Measurements from ENCODE around the gene MFRP. TPM values are rescaled to one million over a fixed set of nuclear protein-coding genes. Genes with fewer than 3 reads are reported as not detected.
A peak's percentile ranks its signal among the peaks of the same experiment; 100 is the strongest.

The MFRP gene
- total and polyA plus RNA-seq, 9 of the 15 experiments (the other 6 are each of a cell fraction or from before 2014, with no cell fraction given), result not detected

DNA sequence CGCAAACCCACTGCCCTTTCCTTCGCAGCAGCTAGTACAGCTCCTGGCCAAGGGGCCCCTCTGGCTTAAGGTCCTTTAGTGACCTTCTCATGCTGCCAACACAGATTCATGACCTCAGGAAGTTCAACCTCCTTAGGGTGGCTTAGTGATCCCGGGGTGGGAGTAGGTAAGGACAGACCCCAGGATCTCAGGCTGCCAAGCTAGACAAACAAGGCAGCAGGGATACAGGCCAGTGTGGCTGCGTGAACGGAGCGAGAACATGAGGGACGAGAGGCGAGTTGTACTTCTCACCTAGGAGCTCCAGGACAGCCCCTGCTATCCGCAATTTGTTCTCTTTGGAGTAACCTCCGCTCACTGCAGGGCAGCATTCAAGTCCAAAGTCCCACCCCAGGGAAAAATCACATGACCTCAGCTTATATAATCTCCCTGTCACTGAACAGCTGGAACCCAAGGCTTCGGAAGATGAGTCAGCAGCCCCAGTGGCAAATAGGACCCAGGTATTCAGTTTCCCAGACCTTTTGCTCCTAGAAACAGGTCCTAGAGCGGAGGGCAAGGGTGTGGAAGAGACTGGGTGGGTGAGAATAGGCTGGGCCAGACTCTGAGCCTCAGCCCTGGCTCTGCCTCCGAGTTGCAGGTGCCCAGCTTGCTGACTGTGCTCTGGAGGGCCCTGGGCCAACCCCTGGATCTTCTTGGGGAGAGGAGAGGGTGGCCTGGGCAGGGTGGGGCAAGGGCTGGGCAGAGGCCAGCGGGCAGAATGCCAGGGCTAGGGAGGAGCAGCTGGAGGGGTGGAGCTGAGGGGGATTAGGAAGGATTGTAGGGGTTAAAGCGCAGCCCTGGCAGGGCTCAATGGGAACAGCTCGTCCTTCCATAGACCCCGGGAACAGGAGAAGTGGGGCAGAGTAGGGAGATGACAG lies 21.9 kb upstream of the MFRP start (continued):
- TF ChIP-seq, protein P1, sequence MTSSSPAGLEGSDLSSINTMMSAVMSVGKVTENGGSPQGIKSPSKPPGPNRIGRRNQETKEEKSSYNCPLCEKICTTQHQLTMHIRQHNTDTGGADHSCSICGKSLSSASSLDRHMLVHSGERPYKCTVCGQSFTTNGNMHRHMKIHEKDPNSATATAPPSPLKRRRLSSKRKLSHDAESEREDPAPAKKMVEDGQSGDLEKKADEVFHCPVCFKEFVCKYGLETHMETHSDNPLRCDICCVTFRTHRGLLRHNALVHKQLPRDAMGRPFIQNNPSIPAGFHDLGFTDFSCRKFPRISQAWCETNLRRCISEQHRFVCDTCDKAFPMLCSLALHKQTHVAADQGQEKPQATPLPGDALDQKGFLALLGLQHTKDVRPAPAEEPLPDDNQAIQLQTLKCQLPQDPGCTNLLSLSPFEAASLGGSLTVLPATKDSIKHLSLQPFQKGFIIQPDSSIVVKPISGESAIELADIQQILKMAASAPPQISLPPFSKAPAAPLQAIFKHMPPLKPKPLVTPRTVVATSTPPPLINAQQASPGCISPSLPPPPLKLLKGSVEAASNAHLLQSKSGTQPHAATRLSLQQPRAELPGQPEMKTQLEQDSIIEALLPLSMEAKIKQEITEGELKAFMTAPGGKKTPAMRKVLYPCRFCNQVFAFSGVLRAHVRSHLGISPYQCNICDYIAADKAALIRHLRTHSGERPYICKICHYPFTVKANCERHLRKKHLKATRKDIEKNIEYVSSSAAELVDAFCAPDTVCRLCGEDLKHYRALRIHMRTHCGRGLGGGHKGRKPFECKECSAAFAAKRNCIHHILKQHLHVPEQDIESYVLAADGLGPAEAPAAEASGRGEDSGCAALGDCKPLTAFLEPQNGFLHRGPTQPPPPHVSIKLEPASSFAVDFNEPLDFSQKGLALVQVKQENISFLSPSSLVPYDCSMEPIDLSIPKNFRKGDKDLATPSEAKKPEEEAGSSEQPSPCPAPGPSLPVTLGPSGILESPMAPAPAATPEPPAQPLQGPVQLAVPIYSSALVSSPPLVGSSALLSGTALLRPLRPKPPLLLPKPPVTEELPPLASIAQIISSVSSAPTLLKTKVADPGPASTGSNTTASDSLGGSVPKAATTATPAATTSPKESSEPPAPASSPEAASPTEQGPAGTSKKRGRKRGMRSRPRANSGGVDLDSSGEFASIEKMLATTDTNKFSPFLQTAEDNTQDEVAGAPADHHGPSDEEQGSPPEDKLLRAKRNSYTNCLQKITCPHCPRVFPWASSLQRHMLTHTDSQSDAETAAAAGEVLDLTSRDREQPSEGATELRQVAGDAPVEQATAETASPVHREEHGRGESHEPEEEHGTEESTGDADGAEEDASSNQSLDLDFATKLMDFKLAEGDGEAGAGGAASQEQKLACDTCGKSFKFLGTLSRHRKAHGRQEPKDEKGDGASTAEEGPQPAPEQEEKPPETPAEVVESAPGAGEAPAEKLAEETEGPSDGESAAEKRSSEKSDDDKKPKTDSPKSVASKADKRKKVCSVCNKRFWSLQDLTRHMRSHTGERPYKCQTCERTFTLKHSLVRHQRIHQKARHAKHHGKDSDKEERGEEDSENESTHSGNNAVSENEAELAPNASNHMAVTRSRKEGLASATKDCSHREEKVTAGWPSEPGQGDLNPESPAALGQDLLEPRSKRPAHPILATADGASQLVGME (CRISPR knock-in tag; IDR thresholded peaks at IDR 0.05), result no peak
- TF ChIP-seq ETS2 (tag; IDR thresholded peaks at IDR 0.05; ENCODE audit: borderline replicate concordance, poor library complexity, severe bottlenecking) (no peak), ZNF778 (CRISPR knock-in tag; IDR thresholded peaks at IDR 0.05) (no peak), ZNF695 (CRISPR knock-in tag; IDR thresholded peaks at IDR 0.05) (no peak), HDGF (IDR thresholded peaks at IDR 0.05) (peak; percentile 51; the same call in 1 of the 2 replicates), MTA2 (IDR thresholded peaks at IDR 0.05; ENCODE audit: low read depth) (peak; percentile 38; the same call in 1 of the 2 replicates), DACH1 (IDR thresholded peaks at IDR 0.05; ENCODE audit: partially characterized antibody) (peak; percentile 97), ATF7 (IDR thresholded peaks at IDR 0.05) (no peak), FOXJ2 (tag; IDR thresholded peaks at IDR 0.05) (no peak), MAFG (tag; conservative IDR thresholded peaks at IDR 0.05) (peak; percentile 88), ZNF133 (CRISPR knock-in tag; IDR thresholded peaks at IDR 0.05) (no peak)
- TF ChIP-seq, protein P2, sequence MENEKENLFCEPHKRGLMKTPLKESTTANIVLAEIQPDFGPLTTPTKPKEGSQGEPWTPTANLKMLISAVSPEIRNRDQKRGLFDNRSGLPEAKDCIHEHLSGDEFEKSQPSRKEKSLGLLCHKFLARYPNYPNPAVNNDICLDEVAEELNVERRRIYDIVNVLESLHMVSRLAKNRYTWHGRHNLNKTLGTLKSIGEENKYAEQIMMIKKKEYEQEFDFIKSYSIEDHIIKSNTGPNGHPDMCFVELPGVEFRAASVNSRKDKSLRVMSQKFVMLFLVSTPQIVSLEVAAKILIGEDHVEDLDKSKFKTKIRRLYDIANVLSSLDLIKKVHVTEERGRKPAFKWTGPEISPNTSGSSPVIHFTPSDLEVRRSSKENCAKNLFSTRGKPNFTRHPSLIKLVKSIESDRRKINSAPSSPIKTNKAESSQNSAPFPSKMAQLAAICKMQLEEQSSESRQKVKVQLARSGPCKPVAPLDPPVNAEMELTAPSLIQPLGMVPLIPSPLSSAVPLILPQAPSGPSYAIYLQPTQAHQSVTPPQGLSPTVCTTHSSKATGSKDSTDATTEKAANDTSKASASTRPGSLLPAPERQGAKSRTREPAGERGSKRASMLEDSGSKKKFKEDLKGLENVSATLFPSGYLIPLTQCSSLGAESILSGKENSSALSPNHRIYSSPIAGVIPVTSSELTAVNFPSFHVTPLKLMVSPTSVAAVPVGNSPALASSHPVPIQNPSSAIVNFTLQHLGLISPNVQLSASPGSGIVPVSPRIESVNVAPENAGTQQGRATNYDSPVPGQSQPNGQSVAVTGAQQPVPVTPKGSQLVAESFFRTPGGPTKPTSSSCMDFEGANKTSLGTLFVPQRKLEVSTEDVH (IDR thresholded peaks at IDR 0.05; ENCODE audit: low read depth, partially characterized antibody), result no peak
- TF ChIP-seq, protein P3, sequence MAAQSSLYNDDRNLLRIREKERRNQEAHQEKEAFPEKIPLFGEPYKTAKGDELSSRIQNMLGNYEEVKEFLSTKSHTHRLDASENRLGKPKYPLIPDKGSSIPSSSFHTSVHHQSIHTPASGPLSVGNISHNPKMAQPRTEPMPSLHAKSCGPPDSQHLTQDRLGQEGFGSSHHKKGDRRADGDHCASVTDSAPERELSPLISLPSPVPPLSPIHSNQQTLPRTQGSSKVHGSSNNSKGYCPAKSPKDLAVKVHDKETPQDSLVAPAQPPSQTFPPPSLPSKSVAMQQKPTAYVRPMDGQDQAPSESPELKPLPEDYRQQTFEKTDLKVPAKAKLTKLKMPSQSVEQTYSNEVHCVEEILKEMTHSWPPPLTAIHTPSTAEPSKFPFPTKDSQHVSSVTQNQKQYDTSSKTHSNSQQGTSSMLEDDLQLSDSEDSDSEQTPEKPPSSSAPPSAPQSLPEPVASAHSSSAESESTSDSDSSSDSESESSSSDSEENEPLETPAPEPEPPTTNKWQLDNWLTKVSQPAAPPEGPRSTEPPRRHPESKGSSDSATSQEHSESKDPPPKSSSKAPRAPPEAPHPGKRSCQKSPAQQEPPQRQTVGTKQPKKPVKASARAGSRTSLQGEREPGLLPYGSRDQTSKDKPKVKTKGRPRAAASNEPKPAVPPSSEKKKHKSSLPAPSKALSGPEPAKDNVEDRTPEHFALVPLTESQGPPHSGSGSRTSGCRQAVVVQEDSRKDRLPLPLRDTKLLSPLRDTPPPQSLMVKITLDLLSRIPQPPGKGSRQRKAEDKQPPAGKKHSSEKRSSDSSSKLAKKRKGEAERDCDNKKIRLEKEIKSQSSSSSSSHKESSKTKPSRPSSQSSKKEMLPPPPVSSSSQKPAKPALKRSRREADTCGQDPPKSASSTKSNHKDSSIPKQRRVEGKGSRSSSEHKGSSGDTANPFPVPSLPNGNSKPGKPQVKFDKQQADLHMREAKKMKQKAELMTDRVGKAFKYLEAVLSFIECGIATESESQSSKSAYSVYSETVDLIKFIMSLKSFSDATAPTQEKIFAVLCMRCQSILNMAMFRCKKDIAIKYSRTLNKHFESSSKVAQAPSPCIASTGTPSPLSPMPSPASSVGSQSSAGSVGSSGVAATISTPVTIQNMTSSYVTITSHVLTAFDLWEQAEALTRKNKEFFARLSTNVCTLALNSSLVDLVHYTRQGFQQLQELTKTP (IDR thresholded peaks at IDR 0.05; ENCODE audit: low read depth in 1 of 2, partially characterized antibody in 2 of 2), result no peak

Data from K562 (cell line).